Fibroblast of skin of right biceps (primary cell): ENCODE data around the gene AP3B1.

Experiments used
- DNase-seq: peaks from one replicate; pipeline ENCODE4 v3.0.0-alpha.2; 2013

Gene AP3B1

GRCh38 chr5:77958642-77959330 lies 335.7 kb downstream of the AP3B1 start:
- no peak for DNase-seq

GRCh38 chr5:77957931-77958521 lies 336.5 kb downstream of the AP3B1 start:
- no peak for DNase-seq

GRCh38 chr5:77957516-77957915 lies 337.0 kb downstream of the AP3B1 start:
- no peak for DNase-seq

GRCh38 chr5:77957081-77957480 lies 337.4 kb downstream of the AP3B1 start:
- DNase-seq = no peak

- DNase-seq = no peak
Measured at GRCh38 chr5:77955577-77955976, 338.9 kb downstream of the AP3B1 start.

- no peak for DNase-seq
Measured at GRCh38 chr5:77953374-77953773, 341.1 kb downstream of the AP3B1 start.

- peak; percentile 71 for DNase-seq
Measured at GRCh38 chr5:77952636-77953212, 341.8 kb downstream of the AP3B1 start.
